22Rv1 (cell line): ENCODE measurements around the gene DOK6.

Source experiments
- H3K27ac ChIP-seq: fragments of 450-650 bp; 2 replicates; pipeline ENCODE4 v1.5.1; 2017
- ZFX ChIP-seq: fragments of 450-650 bp; IDR thresholded peaks from 2 replicates; pipeline ENCODE4 v1.6.1; 2017; ENCODE audit warnings: antibody characterized with exemption, borderline replicate concordance
- TF ChIP-seq, protein P1 (sequence below): fragments of 450-650 bp; IDR thresholded peaks from 2 replicates; pipeline ENCODE4 v1.5.1; 2017; ENCODE audit warnings: mild to moderate bottlenecking

Gene DOK6

DNA sequence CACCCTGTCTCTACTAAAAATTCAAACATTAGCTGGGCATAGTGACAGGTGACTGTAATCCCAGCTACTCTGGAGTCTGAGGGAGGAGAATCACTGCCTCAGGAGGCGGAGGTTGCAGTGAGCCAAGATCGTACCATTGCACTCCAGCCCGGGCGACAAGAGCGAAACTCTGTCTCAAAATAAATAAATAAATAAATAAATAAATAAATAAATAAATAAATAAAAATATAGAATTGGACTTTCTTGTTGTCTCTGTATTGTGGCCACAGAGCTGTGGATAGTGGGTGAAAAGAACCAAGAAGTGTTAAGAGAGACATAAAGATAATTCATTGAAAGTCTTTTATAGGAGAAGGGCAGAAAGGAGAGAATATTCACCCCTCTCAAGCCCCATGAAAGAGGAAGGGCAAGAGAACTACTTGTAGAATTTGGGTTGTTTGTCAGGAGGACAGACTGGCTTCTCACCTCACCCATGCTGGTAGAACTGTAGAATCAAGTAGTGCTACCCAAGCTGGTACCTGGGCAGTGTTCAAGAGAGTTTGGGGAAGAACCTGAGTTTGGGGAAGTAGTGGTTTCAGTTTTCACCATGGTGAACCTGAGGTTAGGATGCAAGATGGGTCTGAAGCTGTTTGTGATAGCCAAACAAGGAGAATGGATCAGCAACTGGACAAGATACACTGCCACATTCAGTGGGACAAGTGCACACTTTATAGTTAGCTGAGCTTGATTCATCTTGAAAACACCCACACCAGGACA is 290.5 kb downstream of the DOK6 start:
- TF ChIP-seq ZFX, result no peak
- TF ChIP-seq, protein P1, sequence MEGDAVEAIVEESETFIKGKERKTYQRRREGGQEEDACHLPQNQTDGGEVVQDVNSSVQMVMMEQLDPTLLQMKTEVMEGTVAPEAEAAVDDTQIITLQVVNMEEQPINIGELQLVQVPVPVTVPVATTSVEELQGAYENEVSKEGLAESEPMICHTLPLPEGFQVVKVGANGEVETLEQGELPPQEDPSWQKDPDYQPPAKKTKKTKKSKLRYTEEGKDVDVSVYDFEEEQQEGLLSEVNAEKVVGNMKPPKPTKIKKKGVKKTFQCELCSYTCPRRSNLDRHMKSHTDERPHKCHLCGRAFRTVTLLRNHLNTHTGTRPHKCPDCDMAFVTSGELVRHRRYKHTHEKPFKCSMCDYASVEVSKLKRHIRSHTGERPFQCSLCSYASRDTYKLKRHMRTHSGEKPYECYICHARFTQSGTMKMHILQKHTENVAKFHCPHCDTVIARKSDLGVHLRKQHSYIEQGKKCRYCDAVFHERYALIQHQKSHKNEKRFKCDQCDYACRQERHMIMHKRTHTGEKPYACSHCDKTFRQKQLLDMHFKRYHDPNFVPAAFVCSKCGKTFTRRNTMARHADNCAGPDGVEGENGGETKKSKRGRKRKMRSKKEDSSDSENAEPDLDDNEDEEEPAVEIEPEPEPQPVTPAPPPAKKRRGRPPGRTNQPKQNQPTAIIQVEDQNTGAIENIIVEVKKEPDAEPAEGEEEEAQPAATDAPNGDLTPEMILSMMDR, result no peak
- no peak overlapping the region for H3K27ac ChIP-seq

DNA sequence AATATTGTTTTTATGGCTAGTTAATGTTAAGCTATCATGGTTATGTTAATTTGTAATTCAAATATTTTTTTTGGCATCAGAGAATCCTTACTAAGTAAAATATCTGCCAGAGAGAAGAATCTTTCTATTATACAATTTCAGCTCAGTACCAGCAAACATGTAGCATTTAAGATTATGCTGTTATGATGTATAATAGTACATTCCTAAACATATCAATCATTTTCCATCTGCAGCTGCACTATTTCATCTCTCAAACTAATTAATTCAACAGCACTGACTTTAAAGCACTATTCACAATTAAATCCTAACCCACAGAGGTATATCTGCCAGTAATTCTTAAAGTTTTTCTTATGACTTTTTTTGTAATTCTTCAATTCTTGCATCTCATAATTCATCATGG is 296.4 kb downstream of the DOK6 start:
- H3K27ac ChIP-seq, result no peak overlapping the region
- TF ChIP-seq ZFX, result no peak
- TF ChIP-seq, protein P1, result no peak

DNA sequence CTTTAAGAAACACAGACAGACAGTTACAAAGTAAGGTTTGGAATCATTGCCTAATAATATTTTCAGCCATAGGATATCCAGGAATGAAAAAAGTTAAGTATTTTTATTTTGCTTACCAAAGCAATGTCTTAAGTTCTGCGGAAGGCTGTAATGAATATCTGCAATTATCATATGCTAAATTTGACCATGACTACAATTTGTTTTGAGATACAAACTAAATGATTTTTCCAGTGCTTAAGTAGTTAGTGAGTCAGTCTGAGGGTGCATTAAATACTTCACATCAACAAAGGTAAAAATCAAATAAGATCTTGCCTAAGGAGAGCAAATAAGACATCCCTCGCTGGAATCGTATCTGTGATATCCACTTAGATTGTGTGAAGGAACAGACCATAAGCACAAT is 297.0 kb downstream of the DOK6 start:
- H3K27ac ChIP-seq, result no peak overlapping the region
- TF ChIP-seq, protein P1, result no peak
- no peak for TF ChIP-seq ZFX

DNA sequence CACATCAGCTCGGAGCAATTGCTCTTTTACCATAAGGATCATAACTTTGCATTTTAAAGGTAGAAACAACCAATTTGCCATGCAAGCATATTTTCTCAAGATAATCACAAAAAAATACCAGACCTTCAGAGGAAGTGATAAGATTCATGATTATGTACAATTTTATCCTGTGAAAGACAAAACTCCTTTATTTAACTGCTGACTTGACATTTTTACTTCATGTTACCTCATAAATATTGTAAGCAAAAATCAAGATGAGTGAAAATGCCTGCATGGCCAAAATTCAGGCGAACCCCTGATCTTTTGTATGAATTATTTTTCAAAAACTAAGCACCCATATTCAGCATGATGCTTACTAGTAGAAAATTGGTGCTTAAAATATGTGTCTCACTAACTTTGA is 300.6 kb downstream of the DOK6 start:
- TF ChIP-seq, protein P1, result no peak
- TF ChIP-seq ZFX, result no peak
- no peak overlapping the region for H3K27ac ChIP-seq

DNA sequence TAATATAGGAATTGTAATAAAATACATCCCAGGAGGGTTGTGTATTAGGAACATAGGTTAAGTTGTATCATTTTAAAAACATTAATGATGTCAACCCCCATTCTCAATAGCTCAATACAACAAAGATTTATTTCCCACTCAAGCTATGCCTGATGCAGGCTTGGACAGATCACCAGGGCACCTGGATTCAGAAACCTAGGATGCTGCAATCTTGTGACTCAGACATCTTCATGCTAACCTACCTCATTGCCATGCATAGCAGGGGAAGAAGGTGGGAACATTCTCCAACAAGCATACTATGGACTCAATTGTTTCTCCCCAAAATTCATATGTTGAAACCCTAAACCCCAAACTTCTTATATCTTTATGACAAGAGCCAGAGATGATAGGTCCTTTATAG is 302.8 kb downstream of the DOK6 start:
- no peak overlapping the region for H3K27ac ChIP-seq
- no peak for TF ChIP-seq ZFX
- TF ChIP-seq, protein P1, result no peak

DNA sequence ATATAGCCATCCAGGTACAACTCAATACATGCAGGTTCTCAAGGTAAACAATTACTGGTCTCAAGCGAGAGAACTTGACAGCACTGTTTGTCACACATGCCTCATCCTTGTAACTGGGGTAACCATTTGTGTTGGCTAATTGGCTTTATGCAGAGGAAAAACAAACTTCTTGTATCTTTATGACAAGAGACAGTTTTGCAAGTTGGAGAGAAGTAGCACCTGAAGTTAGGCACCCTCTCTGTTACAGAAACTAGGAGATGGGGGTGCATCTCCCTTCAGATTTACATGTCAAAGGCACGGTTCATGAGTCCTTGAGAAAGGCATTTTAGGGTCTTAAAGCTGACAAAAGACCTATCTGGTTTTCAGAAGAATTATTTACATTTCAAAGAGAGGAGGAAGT is 305.3 kb downstream of the DOK6 start:
- H3K27ac ChIP-seq, result no peak overlapping the region
- no peak for TF ChIP-seq ZFX
- TF ChIP-seq, protein P1, result no peak

DNA sequence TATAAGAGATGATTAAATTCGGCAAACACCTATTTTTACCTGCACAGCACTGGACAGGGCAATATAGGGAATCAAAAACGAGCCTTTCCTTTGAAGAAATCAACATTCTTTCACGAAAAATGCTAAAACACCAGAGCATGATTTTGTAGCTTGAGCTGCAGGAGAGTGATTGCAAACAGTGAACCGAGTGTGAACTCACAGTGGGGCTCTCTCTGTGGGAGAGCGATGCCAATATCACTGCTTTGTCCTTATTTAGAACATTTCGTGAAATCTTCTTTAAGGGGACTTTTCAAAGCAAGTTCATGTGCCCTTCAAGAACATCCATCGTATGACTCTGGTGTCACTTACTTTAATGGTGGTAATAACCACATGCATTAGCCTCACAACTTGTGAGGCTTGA is 308.2 kb downstream of the DOK6 start:
- TF ChIP-seq ZFX, result no peak
- TF ChIP-seq, protein P1, result no peak
- H3K27ac ChIP-seq, result no peak overlapping the region
